ENCODE data around the gene SGCD. TPM values are rescaled to one million over a fixed set of nuclear protein-coding genes. Genes with fewer than 3 reads are reported as not detected.

Gene SGCD
- total RNA-seq, 1 experiment from 2014 or later = not detected

DNA sequence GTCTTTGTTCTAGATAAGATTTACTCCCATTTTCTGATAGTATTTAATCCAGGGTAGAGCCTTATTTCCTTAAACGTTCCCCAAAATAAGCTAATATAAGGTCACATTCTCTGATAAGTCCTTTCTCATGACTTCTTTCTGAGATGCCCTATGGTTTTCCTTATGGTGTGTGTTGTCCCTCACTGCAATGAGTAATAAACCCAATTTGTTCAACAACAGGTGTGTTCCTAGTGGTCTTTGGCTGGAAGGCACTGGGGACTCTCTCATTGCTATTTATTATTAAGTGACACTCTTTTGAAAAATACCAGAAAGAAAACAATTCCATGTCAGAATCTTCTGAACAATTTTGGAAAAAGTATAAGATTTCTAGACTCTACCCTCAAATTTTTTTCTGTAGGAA, 266.6 kb downstream of the SGCD start:
- H3K27me3 ChIP-seq (ENCODE audit: insufficient read depth, low read length) = no peaks in the 10 kb centered on the region
- H3K27ac ChIP-seq (ENCODE audit: low read depth, low read length) = no peak overlapping the region
- no peak overlapping the region for H3K4me3 ChIP-seq (replicated peaks in 1 of 2; ENCODE audit: low read depth in 1 of 2, low read length in 2 of 2)
- H2AFZ ChIP-seq (ENCODE audit: low read depth, low read length, poor library complexity, severe bottlenecking) = no peak overlapping the region
- TF ChIP-seq CBX3 (IDR thresholded peaks at IDR 0.05; ENCODE audit: low read depth) = no peak
- TF ChIP-seq JUND (IDR thresholded peaks at IDR 0.05) = no peak
- TF ChIP-seq ZNF274 (IDR thresholded peaks at IDR 0.05; ENCODE audit: low read depth, low read length) = no peak
- no peak for TF ChIP-seq ELF1 (IDR thresholded peaks at IDR 0.05; ENCODE audit: borderline replicate concordance, low read depth)
- TF ChIP-seq EZH2phosphoT487 (IDR thresholded peaks at IDR 0.05; ENCODE audit: borderline replicate concordance) = no peak
- TF ChIP-seq TCF7L2 (IDR thresholded peaks at IDR 0.05; ENCODE audit: borderline replicate concordance, extremely low read depth, insufficient read depth, insufficient read length) = no peak
- no peak for TF ChIP-seq EGR1 (IDR thresholded peaks at IDR 0.05; ENCODE audit: low read depth)
- TF ChIP-seq FOSL1 (IDR thresholded peaks at IDR 0.05; ENCODE audit: low read depth) = no peak
- TF ChIP-seq SP1 (IDR thresholded peaks at IDR 0.05; ENCODE audit: low read depth) = no peak
- TF ChIP-seq SRF (IDR thresholded peaks at IDR 0.05; ENCODE audit: low read depth) = no peak
- no peak for TF ChIP-seq SIN3A (IDR thresholded peaks at IDR 0.05; ENCODE audit: low read depth)
- TF ChIP-seq, protein P1, sequence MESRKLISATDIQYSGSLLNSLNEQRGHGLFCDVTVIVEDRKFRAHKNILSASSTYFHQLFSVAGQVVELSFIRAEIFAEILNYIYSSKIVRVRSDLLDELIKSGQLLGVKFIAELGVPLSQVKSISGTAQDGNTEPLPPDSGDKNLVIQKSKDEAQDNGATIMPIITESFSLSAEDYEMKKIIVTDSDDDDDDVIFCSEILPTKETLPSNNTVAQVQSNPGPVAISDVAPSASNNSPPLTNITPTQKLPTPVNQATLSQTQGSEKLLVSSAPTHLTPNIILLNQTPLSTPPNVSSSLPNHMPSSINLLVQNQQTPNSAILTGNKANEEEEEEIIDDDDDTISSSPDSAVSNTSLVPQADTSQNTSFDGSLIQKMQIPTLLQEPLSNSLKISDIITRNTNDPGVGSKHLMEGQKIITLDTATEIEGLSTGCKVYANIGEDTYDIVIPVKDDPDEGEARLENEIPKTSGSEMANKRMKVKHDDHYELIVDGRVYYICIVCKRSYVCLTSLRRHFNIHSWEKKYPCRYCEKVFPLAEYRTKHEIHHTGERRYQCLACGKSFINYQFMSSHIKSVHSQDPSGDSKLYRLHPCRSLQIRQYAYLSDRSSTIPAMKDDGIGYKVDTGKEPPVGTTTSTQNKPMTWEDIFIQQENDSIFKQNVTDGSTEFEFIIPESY (IDR thresholded peaks at IDR 0.05; ENCODE audit: extremely low read depth, insufficient replicate concordance, low read length) = no peak
- TF ChIP-seq, protein P2, sequence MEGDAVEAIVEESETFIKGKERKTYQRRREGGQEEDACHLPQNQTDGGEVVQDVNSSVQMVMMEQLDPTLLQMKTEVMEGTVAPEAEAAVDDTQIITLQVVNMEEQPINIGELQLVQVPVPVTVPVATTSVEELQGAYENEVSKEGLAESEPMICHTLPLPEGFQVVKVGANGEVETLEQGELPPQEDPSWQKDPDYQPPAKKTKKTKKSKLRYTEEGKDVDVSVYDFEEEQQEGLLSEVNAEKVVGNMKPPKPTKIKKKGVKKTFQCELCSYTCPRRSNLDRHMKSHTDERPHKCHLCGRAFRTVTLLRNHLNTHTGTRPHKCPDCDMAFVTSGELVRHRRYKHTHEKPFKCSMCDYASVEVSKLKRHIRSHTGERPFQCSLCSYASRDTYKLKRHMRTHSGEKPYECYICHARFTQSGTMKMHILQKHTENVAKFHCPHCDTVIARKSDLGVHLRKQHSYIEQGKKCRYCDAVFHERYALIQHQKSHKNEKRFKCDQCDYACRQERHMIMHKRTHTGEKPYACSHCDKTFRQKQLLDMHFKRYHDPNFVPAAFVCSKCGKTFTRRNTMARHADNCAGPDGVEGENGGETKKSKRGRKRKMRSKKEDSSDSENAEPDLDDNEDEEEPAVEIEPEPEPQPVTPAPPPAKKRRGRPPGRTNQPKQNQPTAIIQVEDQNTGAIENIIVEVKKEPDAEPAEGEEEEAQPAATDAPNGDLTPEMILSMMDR (IDR thresholded peaks at IDR 0.05 in 2 of 3, conservative IDR thresholded peaks at IDR 0.05 in 1 of 3; ENCODE audit: borderline replicate concordance in 1 of 3, insufficient read depth in 1 of 3, low read depth in 2 of 3, low read length in 2 of 3) = no peak
- no peak for TF ChIP-seq RAD21 (IDR thresholded peaks at IDR 0.05; ENCODE audit: low read depth)
- TF ChIP-seq, protein P3, sequence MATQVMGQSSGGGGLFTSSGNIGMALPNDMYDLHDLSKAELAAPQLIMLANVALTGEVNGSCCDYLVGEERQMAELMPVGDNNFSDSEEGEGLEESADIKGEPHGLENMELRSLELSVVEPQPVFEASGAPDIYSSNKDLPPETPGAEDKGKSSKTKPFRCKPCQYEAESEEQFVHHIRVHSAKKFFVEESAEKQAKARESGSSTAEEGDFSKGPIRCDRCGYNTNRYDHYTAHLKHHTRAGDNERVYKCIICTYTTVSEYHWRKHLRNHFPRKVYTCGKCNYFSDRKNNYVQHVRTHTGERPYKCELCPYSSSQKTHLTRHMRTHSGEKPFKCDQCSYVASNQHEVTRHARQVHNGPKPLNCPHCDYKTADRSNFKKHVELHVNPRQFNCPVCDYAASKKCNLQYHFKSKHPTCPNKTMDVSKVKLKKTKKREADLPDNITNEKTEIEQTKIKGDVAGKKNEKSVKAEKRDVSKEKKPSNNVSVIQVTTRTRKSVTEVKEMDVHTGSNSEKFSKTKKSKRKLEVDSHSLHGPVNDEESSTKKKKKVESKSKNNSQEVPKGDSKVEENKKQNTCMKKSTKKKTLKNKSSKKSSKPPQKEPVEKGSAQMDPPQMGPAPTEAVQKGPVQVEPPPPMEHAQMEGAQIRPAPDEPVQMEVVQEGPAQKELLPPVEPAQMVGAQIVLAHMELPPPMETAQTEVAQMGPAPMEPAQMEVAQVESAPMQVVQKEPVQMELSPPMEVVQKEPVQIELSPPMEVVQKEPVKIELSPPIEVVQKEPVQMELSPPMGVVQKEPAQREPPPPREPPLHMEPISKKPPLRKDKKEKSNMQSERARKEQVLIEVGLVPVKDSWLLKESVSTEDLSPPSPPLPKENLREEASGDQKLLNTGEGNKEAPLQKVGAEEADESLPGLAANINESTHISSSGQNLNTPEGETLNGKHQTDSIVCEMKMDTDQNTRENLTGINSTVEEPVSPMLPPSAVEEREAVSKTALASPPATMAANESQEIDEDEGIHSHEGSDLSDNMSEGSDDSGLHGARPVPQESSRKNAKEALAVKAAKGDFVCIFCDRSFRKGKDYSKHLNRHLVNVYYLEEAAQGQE (IDR thresholded peaks at IDR 0.05; ENCODE audit: low read depth) = no peak
- TF ChIP-seq POLR2A (IDR thresholded peaks at IDR 0.05; ENCODE audit: borderline replicate concordance, extremely low read depth, insufficient read depth, insufficient read length) = no peak
- TF ChIP-seq YY1 (IDR thresholded peaks at IDR 0.05; ENCODE audit: extremely low read depth, insufficient replicate concordance, low read depth, low read length) = no peak
- no peak for TF ChIP-seq POLR2AphosphoS5 (IDR thresholded peaks at IDR 0.05; ENCODE audit: low read depth, low read length)
- H3K9me2 ChIP-seq (ENCODE audit: insufficient read depth) = no peaks in the 10 kb centered on the region
- intact Hi-C loops (cut with micrococcal nuclease) = no loop called here
- H3K4me1 ChIP-seq (ENCODE audit: control insufficient read depth in 1 of 2, insufficient read depth in 2 of 2, low read length in 2 of 2) = no peaks in the 10 kb centered on the region
- BruUV-seq (replicated peaks) = no TSS peak
- no peaks in the 10 kb centered on the region; a peak in 2 of 4 replicates for H3K9me3 ChIP-seq (ENCODE audit: control insufficient read depth in 1 of 2, insufficient read depth in 1 of 2, low read depth in 1 of 2, low read length in 2 of 2)
- POLR2A ChIA-PET = no interaction called here
- no peak for DNase-seq (ENCODE audit: low read depth, low spot score)
- H3K9ac ChIP-seq (ENCODE audit: low read length) = no peak overlapping the region
- H3K4me2 ChIP-seq (ENCODE audit: low read length) = no peak overlapping the region
- no peaks in the 10 kb centered on the region for H3K36me3 ChIP-seq (ENCODE audit: control insufficient read depth in 1 of 2, insufficient read depth in 2 of 2, low read length in 2 of 2)
- RAD21 ChIA-PET (ENCODE audit: low non-redundant PET in 1 of 2, low total read pairs in 2 of 2, uncharacterized antibody in 2 of 2, unreplicated experiment in 2 of 2) = no interaction called here
- no peak for ATAC-seq
- CTCF ChIA-PET = no interaction called here
- H4K20me1 ChIP-seq (ENCODE audit: insufficient read depth) = no peaks in the 10 kb centered on the region
- no peaks in the 10 kb centered on the region for H3K79me2 ChIP-seq (ENCODE audit: insufficient read depth, low read length)

Measured in HCT116 (cell line).